SK-N-MC (cell line): ENCODE measurements around the gene PRXL2A.

Source experiments
- DNase-seq: peaks from one replicate; pipeline ENCODE4 v3.0.0-alpha.2; 2011; ENCODE audit warnings: low read depth, low spot score
- H3K27ac ChIP-seq: fragments of 200-600 bp; sonication (generic); 2 replicates; pipeline ENCODE4 v1.5.1; 2016; ENCODE audit warnings: mixed run types
- H3K36me3 ChIP-seq: fragments of 200-600 bp; sonication (generic); 2 replicates; pipeline ENCODE4 v1.6.1; 2017; ENCODE audit warnings: antibody characterized with exemption, low read length, mixed read lengths; ENCODE audit not compliant: insufficient read depth
- H3K4me3 ChIP-seq: fragments of 200-600 bp; sonication (generic); 2 replicates; pipeline ENCODE4 v1.5.1; 2016
- H3K9ac ChIP-seq: fragments of 200-600 bp; sonication (generic); 2 replicates; pipeline ENCODE4 v1.8.0; 2017; ENCODE audit warnings: mixed run types, mixed read lengths; ENCODE audit not compliant: insufficient read length
- H3K9me3 ChIP-seq: fragments of 200-600 bp; sonication (generic); 2 replicates; pipeline ENCODE4 v1.6.1; 2017; ENCODE audit warnings: low read depth, mild to moderate bottlenecking, antibody characterized with exemption, low read length, moderate library complexity, mixed read lengths
- EZH2 ChIP-seq: fragments of 200-600 bp; sonication (generic); IDR thresholded peaks from one replicate; pipeline ENCODE4 v1.6.1; 2017; ENCODE audit warnings: antibody characterized with exemption
- FOXP2 ChIP-seq: optimal IDR thresholded peaks from 2 replicates; pipeline ENCODE3; 2011; ENCODE audit warnings: mild to moderate bottlenecking, moderate library complexity; ENCODE audit not compliant: insufficient read depth; ENCODE audit errors: extremely low read length, control extremely low read depth
- POLR2AphosphoS5 ChIP-seq: IDR thresholded peaks from 2 replicates; pipeline ENCODE4 v1.6.1; 2012; ENCODE audit warnings: mild to moderate bottlenecking, low read depth, low read length, borderline replicate concordance

The PRXL2A gene

DNA sequence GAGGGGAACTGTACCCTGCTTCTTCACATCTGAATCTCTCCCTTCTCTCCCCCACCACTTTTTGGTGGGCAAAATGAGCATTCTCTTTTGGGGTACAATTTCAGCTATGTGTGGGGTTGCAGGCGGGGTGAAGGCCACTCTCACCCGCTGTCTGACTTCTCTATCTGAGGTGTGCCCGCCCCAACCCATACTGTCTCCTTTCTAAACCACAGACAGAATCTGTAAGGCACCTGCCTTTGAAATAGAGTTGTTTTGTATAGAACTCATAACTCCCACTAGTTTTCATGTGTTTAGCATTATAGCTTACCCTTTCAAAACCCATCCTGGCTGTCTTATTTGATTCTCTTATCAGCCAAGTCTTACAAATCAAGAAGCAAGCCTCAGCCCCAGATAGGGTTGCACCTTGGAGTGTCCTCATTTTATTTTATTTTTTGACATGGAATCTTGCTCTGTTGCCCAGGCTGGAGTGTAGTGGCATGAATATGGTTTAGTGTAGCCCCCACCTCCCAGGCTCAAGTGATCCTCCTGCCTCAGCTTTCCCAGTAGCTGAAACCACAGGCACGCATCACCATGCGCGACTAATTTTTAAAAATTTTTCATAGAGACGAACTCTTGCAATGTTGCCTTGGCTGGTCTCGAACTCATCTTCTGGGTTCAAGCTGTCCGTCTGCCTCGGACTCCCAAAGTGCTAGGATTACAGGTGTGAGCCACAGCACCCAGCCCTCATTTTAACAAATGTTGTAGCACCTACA, 57.7 kb downstream of the PRXL2A start:
- Histone ChIP-seq H3K4me3 (no peak overlapping the region), H3K9ac (no peak overlapping the region), H3K27ac (0 out of 2 replicates have a peak overlapping the region, but pooled peaks have one; percentile 9), H3K36me3 (no peaks in the 10 kb centered on the region), H3K9me3 (no peaks in the 10 kb centered on the region)
- DNase-seq: no peak
- TF ChIP-seq EZH2 (no peak), POLR2AphosphoS5 (no peak), FOXP2 (no peak)

DNA sequence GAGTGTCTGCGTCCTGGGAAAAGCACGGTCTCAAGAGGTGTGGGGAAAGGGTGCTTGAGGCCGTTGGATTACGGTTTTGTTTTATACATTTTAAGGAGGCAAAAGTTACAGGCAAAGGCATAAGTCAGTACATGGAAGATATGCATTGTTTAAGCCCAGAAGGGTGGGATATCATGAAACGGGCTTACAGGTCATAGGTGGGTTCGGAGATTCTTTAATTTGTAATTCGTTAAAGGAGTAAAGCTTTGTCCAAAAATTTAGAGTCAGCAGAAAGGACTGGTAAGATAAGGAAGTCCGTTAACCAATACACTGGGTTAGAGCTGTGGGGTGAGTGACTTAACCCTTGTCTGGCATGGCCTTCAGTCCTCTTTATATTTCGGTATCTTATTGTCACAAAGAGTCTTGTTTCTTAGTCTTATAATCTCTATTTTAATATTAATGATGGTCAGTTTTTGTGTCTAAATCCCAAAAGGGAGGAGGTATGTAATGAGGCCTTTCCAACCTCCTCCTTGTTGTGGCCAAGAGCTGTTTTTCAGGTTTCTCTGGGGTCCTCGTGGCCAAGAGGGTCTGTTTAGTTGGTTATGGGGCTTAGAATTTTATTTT, 58.5 kb downstream of the PRXL2A start:
- no peak overlapping the region for H3K4me3 ChIP-seq
- no peaks in the 10 kb centered on the region for H3K36me3 ChIP-seq
- H3K9ac ChIP-seq: no peak overlapping the region
- TF ChIP-seq EZH2: no peak
- TF ChIP-seq POLR2AphosphoS5: no peak
- no peak for TF ChIP-seq FOXP2
- H3K27ac ChIP-seq: no peak overlapping the region
- no peak for DNase-seq
- no peaks in the 10 kb centered on the region for H3K9me3 ChIP-seq

DNA sequence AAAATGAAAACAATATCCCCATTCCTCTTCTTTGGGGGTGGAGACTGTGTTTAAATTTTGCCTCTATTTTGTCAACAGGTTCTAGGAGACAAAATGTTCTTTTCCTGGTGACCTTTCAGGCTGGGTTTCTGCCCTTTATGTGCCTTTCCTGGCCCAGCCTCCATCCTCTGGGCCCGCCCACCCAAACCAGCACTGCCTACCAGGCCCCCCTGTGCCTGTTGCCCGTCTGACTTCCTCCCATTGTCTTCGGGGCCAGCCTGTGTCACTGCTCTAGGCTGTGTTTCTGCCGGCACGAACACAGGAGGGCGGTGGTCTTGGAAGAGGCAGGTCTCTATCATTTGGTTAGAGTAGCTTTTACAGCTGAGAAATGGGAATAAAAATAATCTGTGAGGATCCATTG, 59.7 kb downstream of the PRXL2A start:
- Histone ChIP-seq H3K9me3 (no peaks in the 10 kb centered on the region), H3K27ac (no peak overlapping the region), H3K4me3 (no peak overlapping the region), H3K36me3 (no peaks in the 10 kb centered on the region), H3K9ac (no peak overlapping the region)
- no peak for DNase-seq
- TF ChIP-seq POLR2AphosphoS5: no peak
- TF ChIP-seq FOXP2: no peak
- TF ChIP-seq EZH2: no peak

DNA sequence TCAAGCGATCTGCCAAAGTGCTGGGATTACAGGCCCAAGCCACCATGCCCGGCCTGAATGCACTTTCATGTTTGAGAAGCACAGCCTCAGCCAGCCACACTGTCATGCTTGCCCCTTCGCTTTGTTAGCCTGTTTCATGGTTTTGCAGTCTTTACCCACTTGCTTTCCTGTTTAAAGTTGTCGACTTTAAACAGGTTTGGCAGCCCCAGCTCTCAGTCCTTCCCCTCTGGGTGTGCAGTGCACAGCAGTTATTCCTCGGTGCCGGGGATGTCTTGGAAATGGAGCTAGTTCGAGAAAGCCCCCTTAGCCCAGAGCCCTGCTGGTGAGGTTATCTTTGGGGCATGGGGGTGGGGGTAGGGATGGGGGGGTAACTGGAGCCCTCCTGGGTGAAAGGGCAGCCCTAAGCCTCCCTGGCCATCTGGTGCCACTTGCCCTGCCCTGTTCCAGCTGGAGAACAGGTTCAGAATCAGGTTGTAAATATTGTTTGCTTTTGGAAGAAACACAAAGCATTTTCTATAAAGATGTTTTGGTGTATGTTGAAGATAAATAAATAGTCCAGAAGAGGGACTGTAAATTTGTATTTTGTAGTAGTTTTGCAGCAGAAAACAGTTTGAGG, 60.6 kb downstream of the PRXL2A start:
- H3K27ac ChIP-seq: no peak overlapping the region

DNA sequence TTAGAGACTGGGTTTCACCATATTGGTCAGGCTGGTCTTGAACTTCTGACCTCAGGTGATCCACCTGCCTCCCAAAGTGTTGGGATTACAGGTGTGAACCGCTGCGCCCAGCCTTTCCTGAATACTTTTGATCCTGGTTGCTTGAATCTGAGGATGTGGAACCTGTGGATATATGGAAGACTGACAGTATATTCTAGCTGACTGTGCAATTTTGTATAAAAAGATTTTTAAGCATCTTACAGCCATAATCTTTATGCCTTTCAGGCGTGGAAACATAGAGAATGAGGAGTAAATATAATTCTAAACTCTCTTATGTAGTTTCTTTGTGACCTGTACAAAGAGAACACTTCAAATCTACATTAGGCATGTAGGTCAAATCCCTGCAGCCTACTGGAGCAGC, 61.9 kb downstream of the PRXL2A start:
- H3K9ac ChIP-seq: no peak overlapping the region
- H3K4me3 ChIP-seq: no peak overlapping the region
- no peaks in the 10 kb centered on the region for H3K36me3 ChIP-seq
- no peak for DNase-seq
- no peaks in the 10 kb centered on the region for H3K9me3 ChIP-seq
- TF ChIP-seq EZH2 (no peak), FOXP2 (no peak), POLR2AphosphoS5 (no peak)
- H3K27ac ChIP-seq: no peak overlapping the region

More for the DNA sequence above, 60.6 kb downstream of the PRXL2A start:
- no peaks in the 10 kb centered on the region for H3K36me3 ChIP-seq
- DNase-seq: no peak
- no peaks in the 10 kb centered on the region for H3K9me3 ChIP-seq
- TF ChIP-seq EZH2: no peak
- no peak overlapping the region for H3K9ac ChIP-seq
- no peak overlapping the region for H3K4me3 ChIP-seq

DNA sequence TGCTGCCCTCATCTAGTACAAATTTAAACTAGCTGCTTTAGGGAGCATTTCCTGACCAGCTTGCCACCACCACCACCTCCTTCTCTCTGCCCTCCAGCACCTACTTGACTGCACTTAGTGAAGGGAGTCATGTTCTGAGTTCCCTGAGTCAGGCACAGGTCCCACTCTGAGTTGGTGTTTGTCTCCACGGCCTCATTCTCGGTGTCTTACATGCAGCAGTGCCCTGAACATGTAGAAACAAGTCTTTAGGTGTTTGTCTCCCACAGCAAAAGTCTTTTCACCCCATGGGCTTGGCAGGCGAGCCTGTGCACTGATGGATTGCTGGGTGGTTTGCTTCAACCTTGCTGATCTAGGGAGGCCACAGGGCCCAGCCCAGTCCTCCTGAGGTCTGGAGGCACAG, 62.6 kb downstream of the PRXL2A start:
- no peak for DNase-seq
- H3K36me3 ChIP-seq: no peaks in the 10 kb centered on the region
- no peak overlapping the region for H3K9ac ChIP-seq
- H3K4me3 ChIP-seq: no peak overlapping the region
- H3K9me3 ChIP-seq: no peaks in the 10 kb centered on the region
- TF ChIP-seq EZH2 (no peak), FOXP2 (no peak), POLR2AphosphoS5 (no peak)
- no peak overlapping the region for H3K27ac ChIP-seq

DNA sequence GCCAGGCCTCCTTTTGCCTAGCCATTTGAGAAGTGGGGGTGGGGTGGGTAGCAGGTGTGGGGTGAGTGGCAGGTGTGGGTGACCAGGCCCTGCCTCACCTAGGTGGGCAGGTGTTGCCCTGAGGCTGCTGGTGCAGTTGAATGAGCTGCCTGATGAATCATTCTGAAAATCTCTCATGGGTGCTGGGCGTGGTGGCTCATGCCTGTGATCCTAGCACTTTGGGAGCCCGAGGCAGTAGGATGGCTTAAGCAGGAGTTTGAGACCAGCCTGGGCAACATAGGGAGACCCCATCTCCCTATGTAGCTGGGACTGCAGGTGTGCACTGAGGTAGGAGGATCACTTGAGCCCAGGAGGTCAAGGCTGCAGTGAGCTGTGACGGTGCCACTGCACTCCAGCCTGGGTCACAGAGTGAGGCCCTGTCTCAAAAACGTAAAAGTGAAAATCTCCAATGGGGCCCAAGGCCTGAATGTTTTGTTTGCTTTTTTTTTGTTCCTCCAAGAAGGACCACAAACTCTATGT, 63.4 kb downstream of the PRXL2A start:
- no peak for DNase-seq

DNA sequence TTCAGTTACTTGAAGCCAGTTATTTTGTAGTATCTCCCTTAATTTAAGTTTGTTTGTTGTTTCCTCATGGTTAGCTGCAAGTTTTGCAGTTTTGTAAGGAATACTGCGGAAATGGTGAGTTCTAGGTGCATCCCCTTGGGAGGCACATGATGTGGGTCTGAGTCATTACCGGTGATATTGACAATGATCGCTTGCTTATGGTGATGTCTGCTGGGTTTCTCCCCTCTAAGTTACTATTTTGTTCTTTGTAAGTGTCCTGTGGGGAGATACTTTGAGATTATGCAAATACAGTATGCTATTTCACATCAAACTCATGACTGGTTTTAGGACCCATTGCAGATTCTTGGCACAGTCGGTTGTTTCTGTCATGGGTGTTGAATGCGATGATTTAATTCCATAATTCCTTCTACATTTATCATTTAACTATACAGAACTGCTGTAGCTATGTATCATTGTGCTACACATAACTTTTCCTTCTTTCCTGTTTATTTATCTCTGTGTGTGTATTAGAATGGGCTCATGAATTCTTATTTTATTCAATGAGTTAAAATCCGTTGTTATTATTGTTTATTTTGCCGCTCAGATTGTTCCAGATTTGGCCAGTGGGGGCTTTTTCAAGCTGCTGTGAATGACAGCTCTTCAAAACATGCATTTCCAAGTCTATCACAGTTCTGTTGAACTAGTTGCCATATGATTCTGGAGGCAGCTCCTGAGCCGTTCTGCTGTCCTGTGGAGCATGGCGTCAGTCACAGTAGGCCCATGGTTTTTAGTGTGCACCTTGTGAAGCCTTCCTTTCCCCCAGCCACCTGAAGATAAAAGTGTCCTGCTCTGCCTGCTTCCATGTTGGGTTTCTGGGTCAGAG, 64.1 kb downstream of the PRXL2A start:
- Histone ChIP-seq H3K9me3 (no peaks in the 10 kb centered on the region), H3K36me3 (no peaks in the 10 kb centered on the region; the same call in 1 of the 2 replicates), H3K9ac (no peak overlapping the region), H3K4me3 (no peak overlapping the region), H3K27ac (no peak overlapping the region)
- DNase-seq: no peak
- TF ChIP-seq EZH2 (no peak), POLR2AphosphoS5 (no peak), FOXP2 (no peak)

More for the DNA sequence above, 63.4 kb downstream of the PRXL2A start:
- Histone ChIP-seq H3K9me3 (no peaks in the 10 kb centered on the region), H3K36me3 (no peaks in the 10 kb centered on the region; the same call in 1 of the 2 replicates), H3K4me3 (no peak overlapping the region), H3K27ac (no peak overlapping the region), H3K9ac (no peak overlapping the region)
- TF ChIP-seq FOXP2: no peak
